Measurements from ENCODE around the gene PCGF2.

Gene PCGF2

DNA sequence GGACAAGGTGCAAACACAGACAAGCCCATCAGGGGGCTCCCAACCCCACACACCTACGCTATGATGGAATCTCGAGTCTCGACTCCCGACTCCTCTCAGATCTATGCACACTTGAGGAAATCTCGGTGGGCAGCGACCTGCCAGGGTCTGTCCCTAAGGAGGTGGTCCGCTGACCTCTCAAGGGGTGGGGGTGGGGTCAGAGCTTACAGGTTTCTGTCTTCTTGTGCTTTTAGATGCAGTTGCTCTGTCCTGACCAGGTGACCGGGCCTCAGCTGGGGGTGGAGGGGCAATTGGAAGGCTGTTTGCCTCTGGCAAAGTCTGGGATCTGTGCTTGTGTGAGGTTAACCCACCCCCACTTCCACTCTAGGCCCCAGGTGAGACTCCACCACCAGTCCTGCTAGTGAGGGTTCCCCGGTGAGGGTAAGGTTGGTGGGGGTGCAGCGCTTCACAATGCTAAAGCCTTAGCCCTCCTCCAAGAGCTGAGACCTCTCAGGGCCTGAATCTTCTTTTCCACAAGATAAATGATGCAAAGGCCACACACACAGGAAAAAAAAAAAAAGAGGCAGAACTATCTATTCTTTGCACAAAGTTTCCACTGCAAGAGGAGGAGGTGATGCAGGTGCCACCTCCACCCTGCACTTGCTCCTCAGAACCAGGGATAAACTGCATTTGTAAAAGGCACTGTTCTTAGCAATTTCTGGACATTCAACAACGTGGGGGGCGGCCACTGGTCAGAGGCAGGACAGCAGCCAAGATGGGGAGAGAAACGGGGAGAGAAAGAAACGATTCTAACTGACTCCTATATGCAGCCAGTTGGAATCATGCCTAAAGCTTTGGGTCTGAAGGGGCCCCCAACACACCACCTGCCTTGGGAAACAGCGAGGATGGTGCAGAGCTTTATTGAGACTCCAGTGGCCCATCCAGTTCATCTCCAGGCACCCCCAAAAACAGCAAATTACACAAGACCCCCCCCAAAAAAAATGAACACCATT is 13.9 kb downstream of the PCGF2 start:
- TF ChIP-seq, protein P1, sequence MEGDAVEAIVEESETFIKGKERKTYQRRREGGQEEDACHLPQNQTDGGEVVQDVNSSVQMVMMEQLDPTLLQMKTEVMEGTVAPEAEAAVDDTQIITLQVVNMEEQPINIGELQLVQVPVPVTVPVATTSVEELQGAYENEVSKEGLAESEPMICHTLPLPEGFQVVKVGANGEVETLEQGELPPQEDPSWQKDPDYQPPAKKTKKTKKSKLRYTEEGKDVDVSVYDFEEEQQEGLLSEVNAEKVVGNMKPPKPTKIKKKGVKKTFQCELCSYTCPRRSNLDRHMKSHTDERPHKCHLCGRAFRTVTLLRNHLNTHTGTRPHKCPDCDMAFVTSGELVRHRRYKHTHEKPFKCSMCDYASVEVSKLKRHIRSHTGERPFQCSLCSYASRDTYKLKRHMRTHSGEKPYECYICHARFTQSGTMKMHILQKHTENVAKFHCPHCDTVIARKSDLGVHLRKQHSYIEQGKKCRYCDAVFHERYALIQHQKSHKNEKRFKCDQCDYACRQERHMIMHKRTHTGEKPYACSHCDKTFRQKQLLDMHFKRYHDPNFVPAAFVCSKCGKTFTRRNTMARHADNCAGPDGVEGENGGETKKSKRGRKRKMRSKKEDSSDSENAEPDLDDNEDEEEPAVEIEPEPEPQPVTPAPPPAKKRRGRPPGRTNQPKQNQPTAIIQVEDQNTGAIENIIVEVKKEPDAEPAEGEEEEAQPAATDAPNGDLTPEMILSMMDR (IDR thresholded peaks at IDR 0.05; ENCODE audit: low read depth, low read length) = no peak; the same call in 1 of the 2 replicates
- DNase-seq (ENCODE audit: extremely low read depth, low read depth) = no peak

- no peak for DNase-seq (ENCODE audit: extremely low read depth, low read depth)
- TF ChIP-seq, protein P1 (IDR thresholded peaks at IDR 0.05; ENCODE audit: low read depth, low read length) = no peak
These were observed 14.7 kb downstream of the PCGF2 start for GRCh38 chr17:38733282-38733981.

DNA sequence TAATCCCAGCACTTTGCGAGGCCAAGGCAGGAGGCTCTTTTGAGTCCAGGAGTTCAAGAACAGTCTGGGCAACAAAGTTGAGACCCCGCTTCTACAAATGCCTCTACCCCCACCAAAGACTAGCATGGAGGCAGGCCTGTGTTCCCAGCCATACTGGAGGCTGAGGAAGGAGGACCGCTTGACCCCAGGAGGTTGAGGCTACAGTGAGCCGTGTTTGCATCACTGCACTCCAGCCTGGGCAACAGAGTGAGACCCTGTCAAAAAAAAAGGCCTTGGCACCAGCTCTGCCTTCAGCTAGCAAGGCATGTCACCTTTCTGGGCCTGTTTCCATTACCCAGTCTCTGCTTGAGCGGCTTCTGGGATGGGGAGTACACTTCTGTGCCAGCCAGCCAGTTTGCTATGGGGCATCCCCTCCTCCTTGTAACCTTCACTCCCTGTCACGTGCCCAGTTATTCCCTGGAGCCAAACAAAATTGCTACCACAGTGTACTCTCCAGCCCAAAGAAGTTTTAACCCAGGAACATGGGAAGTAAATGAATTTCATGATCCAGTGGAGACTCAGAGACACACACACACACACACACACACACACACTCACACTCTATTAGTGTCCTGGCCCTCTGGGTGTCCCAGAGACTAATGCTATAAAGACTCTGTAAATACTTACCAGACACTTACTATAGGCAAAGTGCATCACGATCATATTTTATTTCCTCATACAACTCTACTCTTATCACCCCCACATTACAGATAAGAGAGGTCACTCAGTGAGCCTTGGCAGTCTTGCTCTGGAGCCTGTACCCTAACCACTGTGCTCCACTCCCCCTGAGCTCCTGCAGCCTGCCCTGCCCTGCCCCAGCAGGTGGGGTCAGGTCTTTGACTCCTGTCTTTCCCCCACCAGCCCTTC is 15.5 kb downstream of the PCGF2 start:
- no peak for DNase-seq (ENCODE audit: extremely low read depth, low read depth)

DNA sequence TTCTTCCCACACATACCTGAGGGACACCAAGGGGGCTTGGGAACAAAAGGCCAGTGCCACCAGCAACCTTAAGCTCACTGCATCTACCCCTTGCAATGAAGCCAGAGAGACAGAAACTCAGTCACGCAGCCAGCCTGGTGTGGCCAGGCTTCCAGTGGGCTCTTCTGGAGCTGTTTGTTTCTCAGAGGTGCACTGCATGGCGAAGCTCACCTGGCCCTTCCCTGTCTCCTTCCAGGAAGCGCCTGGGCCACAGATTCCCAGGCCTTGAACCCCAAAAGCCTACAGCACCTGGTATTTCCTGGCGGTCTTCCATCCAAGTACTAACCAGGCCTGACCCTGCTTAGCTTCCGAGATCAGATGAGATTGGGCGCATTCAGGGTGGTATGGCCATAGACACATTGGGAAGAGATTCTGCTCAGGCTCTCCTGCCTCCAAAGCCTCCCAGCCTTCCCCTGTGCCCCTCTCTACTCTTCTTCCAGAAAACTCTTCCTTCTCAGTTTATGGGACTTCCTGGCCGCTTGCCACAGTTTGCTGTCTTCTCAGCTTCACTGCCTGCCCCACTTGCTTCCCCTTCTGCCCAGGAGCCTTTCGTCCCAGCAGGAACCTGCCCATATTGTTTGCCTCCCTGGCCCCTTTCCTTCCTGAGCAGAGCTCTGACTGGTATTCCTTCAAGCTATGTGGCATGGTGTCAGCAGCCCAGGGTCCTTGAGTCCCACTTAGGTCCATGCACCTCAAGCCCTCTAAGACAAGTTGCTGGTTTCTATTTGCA is 16.4 kb downstream of the PCGF2 start:
- no peak for DNase-seq (ENCODE audit: extremely low read depth, low read depth)
- TF ChIP-seq, protein P1 (IDR thresholded peaks at IDR 0.05; ENCODE audit: low read depth, low read length) = no peak

More for the DNA sequence above, 15.5 kb downstream of the PCGF2 start:
- TF ChIP-seq, protein P1 (IDR thresholded peaks at IDR 0.05; ENCODE audit: low read depth, low read length) = no peak

GRCh38 chr17:38730526-38731379 is 17.4 kb downstream of the PCGF2 start:
- DNase-seq (ENCODE audit: extremely low read depth, low read depth) = no peak
- TF ChIP-seq, protein P1 (IDR thresholded peaks at IDR 0.05; ENCODE audit: low read depth, low read length) = no peak

Measured in AG09319 (cell line).